Endothelial cell (in vitro differentiated cells): ENCODE results near the gene PHACTR4. TPM values are rescaled to one million over a fixed set of nuclear protein-coding genes. Genes with fewer than 3 reads are reported as not detected.
"Not testable (repeated sequence)": the region's sequence is repeated elsewhere in the genome, so short reads cannot be mapped to it uniquely, and the experiment has no call there.

Source experiments
- DNase-seq: peaks from one replicate; pipeline ENCODE4 v3.0.0; 2021; ENCODE audit warnings: low spot score
- H3K27ac Mint-ChIP-seq: one replicate; pipeline ENCODE4 v1.8.0; 2021; ENCODE audit warnings: mixed read lengths, inconsistent platforms; ENCODE audit not compliant: unreplicated experiment
- H3K27me3 Mint-ChIP-seq: one replicate; pipeline ENCODE4 v1.8.0; 2021; ENCODE audit warnings: mild to moderate bottlenecking, moderate library complexity, mixed read lengths, inconsistent platforms; ENCODE audit not compliant: unreplicated experiment
- H3K36me3 Mint-ChIP-seq: one replicate; pipeline ENCODE4 v1.8.0; 2021; ENCODE audit warnings: mild to moderate bottlenecking, low read depth, mixed read lengths, inconsistent platforms; ENCODE audit not compliant: unreplicated experiment
- H3K4me1 Mint-ChIP-seq: one replicate; pipeline ENCODE4 v1.8.0; 2021; ENCODE audit warnings: mild to moderate bottlenecking, mixed read lengths, inconsistent platforms; ENCODE audit not compliant: unreplicated experiment
- H3K4me3 Mint-ChIP-seq: one replicate; pipeline ENCODE4 v1.8.0; 2021; ENCODE audit warnings: mild to moderate bottlenecking, mixed read lengths, inconsistent platforms; ENCODE audit not compliant: unreplicated experiment
- H3K9me3 Mint-ChIP-seq: one replicate; pipeline ENCODE4 v1.8.0; 2021; ENCODE audit warnings: mixed read lengths, inconsistent platforms; ENCODE audit not compliant: unreplicated experiment
- long read RNA-seq: library from polyadenylated mRNA; unstranded; transcript quantifications from one replicate; pipeline ENCODE4 v2.0.0, GENCODE V29; 2020; ENCODE audit not compliant: unreplicated experiment
- total RNA-seq: library from RNA; stranded (reverse); fragmentation: NEBNext Ultra II Directional; extraction: Animal tissue kit (Norgen Biotek cat#: 25700); gene quantifications from one replicate; pipeline ENCODE4 v1.2.1, GENCODE V29; 2021; ENCODE audit not compliant: unreplicated experiment
- TF ChIP-seq, protein P1 (sequence below): fragments of 200-600 bp; sonication (generic); IDR thresholded peaks from one replicate; pipeline ENCODE4 v1.5.0; 2021; ENCODE audit warnings: antibody characterized with exemption; ENCODE audit not compliant: unreplicated experiment

The PHACTR4 gene
- 56.6 TPM for total RNA-seq
- long read RNA-seq, full-length matches to known transcripts, result 2 of 9 reads
- long read RNA-seq, partial matches to known transcripts, result 5 of 9 reads
- long read RNA-seq, other reads (novel, unspliced or antisense), result 2 of 9 reads

DNA sequence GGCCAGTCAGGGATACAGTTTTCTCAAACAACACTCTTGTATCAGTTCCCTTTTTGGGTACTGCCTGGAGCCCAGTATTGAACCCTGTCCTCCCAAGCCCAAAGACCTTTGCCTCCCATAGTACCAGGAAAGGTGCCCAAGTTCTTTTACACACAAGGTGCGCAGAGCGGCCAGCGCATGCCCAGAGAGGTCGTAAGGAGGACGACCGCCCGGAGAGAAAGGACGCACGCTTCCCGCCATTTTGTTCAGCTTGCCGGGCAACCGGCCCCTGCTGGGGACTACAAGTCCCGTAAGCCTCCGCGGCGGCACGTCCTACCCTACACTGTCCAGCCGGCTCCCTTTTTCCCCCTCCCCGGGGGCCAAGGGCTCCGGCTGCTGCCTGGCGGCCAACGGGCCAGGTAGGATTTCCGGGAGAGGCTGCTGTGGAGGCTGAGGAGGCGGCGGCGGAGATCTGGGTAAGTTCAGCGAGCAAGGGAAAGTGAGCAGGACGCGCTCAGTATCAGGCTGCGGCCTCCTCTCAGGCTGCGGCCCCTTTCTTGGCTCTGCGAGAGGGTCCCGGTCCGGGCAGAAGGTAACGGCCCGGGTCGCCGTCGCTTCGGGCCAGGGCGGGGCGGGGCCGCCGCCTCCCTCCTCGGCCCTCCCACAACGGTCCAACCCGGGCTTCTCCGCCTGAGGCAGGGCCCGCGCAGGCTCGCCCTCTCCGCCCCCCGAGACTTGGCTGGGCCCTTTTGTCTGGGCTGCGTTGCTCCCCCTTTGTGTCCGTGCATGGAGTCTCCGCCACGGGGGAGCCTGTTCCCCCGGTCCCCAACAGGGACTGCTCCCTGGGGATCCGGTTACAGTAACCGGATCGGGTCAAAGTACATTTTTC, at the start of gene PHACTR4:
Gene PHACTR4, plus strand, starts transcription at position 370 of the 868 bp plus-strand sequence. CDS start 37,708 bp downstream, outside the sequence.
- peak; percentile 91 for DNase-seq
- Mint-ChIP-seq H3K9me3 (no peaks in the 10 kb centered on the region), H3K27me3 (no peaks in the 10 kb centered on the region), H3K4me3 (peak within 1 kb of the TSS; percentile 94), H3K27ac (peak within 1 kb of the TSS; percentile 75), H3K36me3 (no peaks in the 10 kb centered on the region), H3K4me1 (peaks cover 10% of the 10 kb centered on the region)
- TF ChIP-seq, protein P1, sequence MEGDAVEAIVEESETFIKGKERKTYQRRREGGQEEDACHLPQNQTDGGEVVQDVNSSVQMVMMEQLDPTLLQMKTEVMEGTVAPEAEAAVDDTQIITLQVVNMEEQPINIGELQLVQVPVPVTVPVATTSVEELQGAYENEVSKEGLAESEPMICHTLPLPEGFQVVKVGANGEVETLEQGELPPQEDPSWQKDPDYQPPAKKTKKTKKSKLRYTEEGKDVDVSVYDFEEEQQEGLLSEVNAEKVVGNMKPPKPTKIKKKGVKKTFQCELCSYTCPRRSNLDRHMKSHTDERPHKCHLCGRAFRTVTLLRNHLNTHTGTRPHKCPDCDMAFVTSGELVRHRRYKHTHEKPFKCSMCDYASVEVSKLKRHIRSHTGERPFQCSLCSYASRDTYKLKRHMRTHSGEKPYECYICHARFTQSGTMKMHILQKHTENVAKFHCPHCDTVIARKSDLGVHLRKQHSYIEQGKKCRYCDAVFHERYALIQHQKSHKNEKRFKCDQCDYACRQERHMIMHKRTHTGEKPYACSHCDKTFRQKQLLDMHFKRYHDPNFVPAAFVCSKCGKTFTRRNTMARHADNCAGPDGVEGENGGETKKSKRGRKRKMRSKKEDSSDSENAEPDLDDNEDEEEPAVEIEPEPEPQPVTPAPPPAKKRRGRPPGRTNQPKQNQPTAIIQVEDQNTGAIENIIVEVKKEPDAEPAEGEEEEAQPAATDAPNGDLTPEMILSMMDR, result no peak

DNA sequence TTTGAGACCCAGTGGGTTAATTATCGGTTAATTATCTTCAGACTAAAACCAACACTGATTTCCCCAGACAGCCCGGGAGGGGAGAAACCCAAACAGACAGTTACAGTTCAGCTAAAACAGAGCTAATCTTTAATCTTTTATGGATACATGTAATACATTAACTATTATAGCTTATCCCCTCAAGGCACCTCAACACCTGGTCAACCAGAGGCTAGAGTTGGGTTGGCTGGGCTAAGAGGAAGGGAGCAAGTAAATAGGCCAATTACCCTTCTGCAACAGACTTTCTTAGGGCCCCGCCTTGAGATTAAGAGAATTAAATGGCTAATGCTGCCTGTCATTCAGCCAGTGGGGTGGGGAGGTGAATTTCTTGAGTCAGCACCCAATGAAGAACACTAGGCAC, 47.3 kb upstream of the PHACTR4 start:
- no peak overlapping the region for H3K27ac Mint-ChIP-seq
- no peaks in the 10 kb centered on the region for H3K9me3 Mint-ChIP-seq
- H3K27me3 Mint-ChIP-seq, result no peaks in the 10 kb centered on the region
- no peaks in the 10 kb centered on the region for H3K36me3 Mint-ChIP-seq
- H3K4me3 Mint-ChIP-seq, result no peak overlapping the region
- no peaks in the 10 kb centered on the region for H3K4me1 Mint-ChIP-seq
- no peak for DNase-seq
- TF ChIP-seq, protein P1, result no peak

DNA sequence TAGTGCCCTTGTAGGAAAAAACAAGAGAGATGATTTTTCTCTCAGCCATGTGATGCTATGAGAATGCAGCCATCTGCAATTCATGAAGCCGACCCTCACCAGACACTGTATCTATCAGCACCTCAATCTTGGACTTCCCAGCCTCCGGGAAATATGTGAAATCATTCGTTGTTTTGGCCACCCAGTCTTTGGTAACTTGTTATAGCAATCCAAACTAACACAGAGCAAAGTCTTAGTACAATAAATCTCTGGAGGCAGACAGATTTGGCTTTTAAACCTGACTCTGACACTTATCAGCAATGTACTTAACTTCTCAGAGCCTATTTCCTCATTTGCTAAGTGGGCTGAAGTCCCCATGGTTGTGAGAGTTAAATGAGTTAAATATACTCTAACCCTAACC, 45.8 kb upstream of the PHACTR4 start:
- TF ChIP-seq, protein P1, result no peak
- no peak overlapping the region for H3K27ac Mint-ChIP-seq
- peaks cover 8% of the 10 kb centered on the region for H3K4me1 Mint-ChIP-seq
- no peak for DNase-seq
- no peaks in the 10 kb centered on the region for H3K9me3 Mint-ChIP-seq
- H3K27me3 Mint-ChIP-seq, result peaks cover 4% of the 10 kb centered on the region
- no peaks in the 10 kb centered on the region for H3K36me3 Mint-ChIP-seq
- H3K4me3 Mint-ChIP-seq, result no peak overlapping the region

DNA sequence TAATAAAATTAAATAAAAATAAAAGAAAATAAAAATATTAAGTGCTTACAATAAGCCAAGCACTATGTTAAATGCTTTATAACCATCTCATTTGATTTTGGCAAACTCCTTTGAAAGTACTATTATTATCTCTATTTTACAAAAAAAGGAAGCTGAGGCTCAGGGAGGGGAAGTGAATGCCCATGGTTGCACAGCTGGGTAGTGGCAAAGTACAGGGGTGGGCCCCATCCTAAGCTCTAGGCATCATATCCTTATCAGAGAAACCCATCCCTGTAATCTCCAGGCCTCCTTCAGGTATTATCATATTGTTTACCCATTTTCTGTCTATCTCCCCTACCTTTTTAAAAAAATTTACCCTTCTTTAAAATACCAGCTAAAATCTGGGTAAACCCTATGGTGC, 43.0 kb upstream of the PHACTR4 start:
- Mint-ChIP-seq H3K9me3 (no peaks in the 10 kb centered on the region), H3K27ac (no peak overlapping the region), H3K4me1 (peaks cover 16% of the 10 kb centered on the region), H3K4me3 (no peak overlapping the region), H3K27me3 (peaks cover 7% of the 10 kb centered on the region), H3K36me3 (no peaks in the 10 kb centered on the region)
- TF ChIP-seq, protein P1, result no peak
- no peak for DNase-seq

DNA sequence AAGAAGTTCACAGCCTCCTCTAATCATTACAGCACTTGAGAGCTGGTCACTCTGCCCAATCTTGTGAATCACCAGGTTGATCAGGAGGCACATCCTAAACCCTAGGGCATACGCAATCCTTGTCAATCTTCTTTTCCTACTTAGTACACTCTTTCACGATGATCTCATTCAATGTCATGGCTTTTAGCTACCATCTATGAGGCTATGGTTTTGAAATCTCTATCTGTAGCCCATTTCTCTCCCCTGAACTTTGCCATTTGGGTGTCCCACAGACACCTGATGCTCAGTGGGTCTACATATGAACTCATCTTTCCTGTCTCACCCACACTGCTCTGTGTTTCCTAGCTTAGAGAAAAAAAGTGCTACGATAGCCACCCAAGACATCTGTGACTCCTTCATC, 42.6 kb upstream of the PHACTR4 start:
- H3K9me3 Mint-ChIP-seq, result no peaks in the 10 kb centered on the region
- peaks cover 16% of the 10 kb centered on the region for H3K4me1 Mint-ChIP-seq
- no peaks in the 10 kb centered on the region for H3K36me3 Mint-ChIP-seq
- H3K27ac Mint-ChIP-seq, result no peak overlapping the region
- TF ChIP-seq, protein P1, result no peak
- peaks cover 7% of the 10 kb centered on the region for H3K27me3 Mint-ChIP-seq
- no peak overlapping the region for H3K4me3 Mint-ChIP-seq
- no peak for DNase-seq

DNA sequence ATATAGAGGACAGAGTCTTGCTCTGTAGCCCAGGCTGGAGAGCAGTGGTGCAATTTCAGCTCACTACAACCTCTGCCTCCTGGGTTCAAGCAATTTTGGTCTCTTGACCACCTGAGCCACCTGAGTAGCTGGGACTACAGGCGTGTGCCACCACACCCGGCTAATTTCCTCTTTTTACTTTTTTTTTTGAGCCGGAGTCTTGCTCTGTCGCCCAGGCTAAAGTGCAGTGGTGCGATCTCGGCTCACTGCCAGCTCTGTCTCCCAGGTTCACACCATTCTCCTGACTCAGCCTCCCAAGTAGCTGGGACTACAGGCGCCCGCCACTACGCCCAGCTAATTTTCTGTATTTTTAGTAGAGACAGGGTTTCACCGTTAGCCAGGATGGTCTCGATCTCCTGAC, 42.1 kb upstream of the PHACTR4 start:
- H3K27me3 Mint-ChIP-seq, H3K27ac Mint-ChIP-seq, H3K4me3 Mint-ChIP-seq, H3K9me3 Mint-ChIP-seq, DNase-seq, H3K36me3 Mint-ChIP-seq: not testable (repeated sequence)
- H3K4me1 Mint-ChIP-seq, result peaks cover 16% of the 10 kb centered on the region
